Astrocyte (in vitro differentiated cells and primary cell): Measurements from ENCODE around the gene MCMBP. TPM values are rescaled to one million over a fixed set of nuclear protein-coding genes. Genes with fewer than 3 reads are reported as not detected.

Experiments used
- DNase-seq: peaks from one replicate; pipeline ENCODE4 v3.0.0-alpha.2; 2010; ENCODE audit warnings: low read depth
- FAIRE-seq: peaks from 2 replicates; lab custom pipeline; 2011; peaks lifted over from hg19 to GRCh38; lab: Jason Lieb, UNC
- H2AFZ ChIP-seq: 2 replicates; pipeline ENCODE4 v1.6.0; 2012; ENCODE audit warnings: low read depth, low read length, inconsistent platforms
- H3K27ac ChIP-seq: 2 replicates; pipeline ENCODE4 v1.5.1; 2011; ENCODE audit warnings: low read depth, low read length, inconsistent platforms
- H3K27me3 ChIP-seq: 2 replicates; pipeline ENCODE4 v1.6.0; 2011; ENCODE audit warnings: low read length, inconsistent platforms; ENCODE audit not compliant: insufficient read depth
- H3K36me3 ChIP-seq: 2 replicates; pipeline ENCODE4 v1.5.1; 2011; ENCODE audit warnings: low read length, inconsistent platforms; ENCODE audit not compliant: insufficient read depth
- H3K4me1 ChIP-seq: 2 replicates; pipeline ENCODE4 v1.5.1; 2011; ENCODE audit warnings: low read length, inconsistent platforms; ENCODE audit not compliant: insufficient read depth
- H3K4me2 ChIP-seq: 2 replicates; pipeline ENCODE4 v1.6.0; 2012; ENCODE audit warnings: low read length, inconsistent platforms
- H3K4me3 ChIP-seq: 2 replicates; pipeline ENCODE4 v1.5.1; 2011; ENCODE audit warnings: low read depth, mild to moderate bottlenecking, low read length, inconsistent platforms; ENCODE audit not compliant: insufficient read depth
- H3K79me2 ChIP-seq: 2 replicates; pipeline ENCODE4 v1.6.0; 2012; ENCODE audit warnings: mild to moderate bottlenecking, low read length, inconsistent platforms; ENCODE audit not compliant: insufficient read depth
- H3K9ac ChIP-seq: 2 replicates; pipeline ENCODE4 v1.6.0; 2012; ENCODE audit warnings: mild to moderate bottlenecking, low read length, inconsistent platforms
- H3K9me3 ChIP-seq: 2 replicates; pipeline ENCODE4 v1.5.1; 2012; ENCODE audit warnings: low read depth, mild to moderate bottlenecking, low read length, inconsistent platforms; ENCODE audit not compliant: insufficient read depth
- H4K20me1 ChIP-seq: 2 replicates; pipeline ENCODE4 v1.6.0; 2012; ENCODE audit warnings: low read length, inconsistent platforms; ENCODE audit not compliant: insufficient read depth
- H3K27ac Mint-ChIP-seq: one replicate; pipeline ENCODE4 v1.8.0; 2021; ENCODE audit warnings: mild to moderate bottlenecking, mixed read lengths; ENCODE audit not compliant: unreplicated experiment
- H3K27me3 Mint-ChIP-seq: one replicate; pipeline ENCODE4 v1.8.0; 2021; ENCODE audit warnings: low read depth, mixed read lengths; ENCODE audit not compliant: unreplicated experiment
- H3K36me3 Mint-ChIP-seq: one replicate; pipeline ENCODE4 v1.8.0; 2021; ENCODE audit warnings: low read depth, mixed read lengths; ENCODE audit not compliant: unreplicated experiment
- H3K4me1 Mint-ChIP-seq: one replicate; pipeline ENCODE4 v1.8.0; 2021; ENCODE audit warnings: low read depth, mixed read lengths; ENCODE audit not compliant: unreplicated experiment
- H3K4me3 Mint-ChIP-seq: one replicate; pipeline ENCODE4 v1.8.0; 2021; ENCODE audit warnings: mild to moderate bottlenecking, moderate library complexity, mixed read lengths; ENCODE audit not compliant: unreplicated experiment
- H3K9me3 Mint-ChIP-seq: one replicate; pipeline ENCODE4 v1.8.0; 2021; ENCODE audit warnings: mild to moderate bottlenecking, mixed read lengths; ENCODE audit not compliant: unreplicated experiment
- CTCF ChIP-seq: IDR thresholded peaks from 2 replicates; pipeline ENCODE4 v1.5.1; 2011; ENCODE audit warnings: low read depth, mild to moderate bottlenecking, inconsistent platforms, low read length, moderate library complexity; ENCODE audit not compliant: insufficient read depth
- EZH2 ChIP-seq: IDR thresholded peaks from 2 replicates; pipeline ENCODE4 v1.6.1; 2012; ENCODE audit warnings: mild to moderate bottlenecking, low read length, inconsistent platforms; ENCODE audit not compliant: insufficient read depth
- total RNA-seq: library from RNA; stranded (reverse); gene quantifications from 2 replicates; pipeline ENCODE4 v1.2.1, GENCODE V29; 2021

The MCMBP gene
- total RNA-seq, 1 donor from 2014 or later, result 40.9 TPM

DNA sequence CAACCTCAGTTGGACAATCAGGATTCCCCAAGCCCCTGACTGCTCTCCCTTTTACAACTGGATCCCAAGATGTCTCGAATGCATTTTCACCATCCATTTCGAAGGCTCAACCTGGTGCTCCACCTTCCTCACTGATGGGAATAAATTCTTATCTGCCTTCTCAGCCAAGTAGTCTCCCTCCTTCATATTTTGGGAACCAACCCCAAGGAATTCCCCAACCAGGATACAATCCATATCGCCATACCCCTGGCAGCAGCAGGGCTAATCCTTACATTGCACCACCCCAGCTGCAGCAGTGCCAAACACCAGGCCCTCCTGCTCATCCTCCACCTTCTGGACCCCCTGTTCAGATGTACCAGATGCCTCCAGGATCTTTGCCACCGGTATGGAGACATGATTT, 25.9 kb upstream of the MCMBP start:
- H3K79me2 ChIP-seq, result peaks cover 98% of the 10 kb centered on the region
- peaks cover 82% of the 10 kb centered on the region for H4K20me1 ChIP-seq
- no peak for TF ChIP-seq CTCF
- TF ChIP-seq EZH2, result no peak
- no peaks in the 10 kb centered on the region for H3K27me3 Mint-ChIP-seq
- no peaks in the 10 kb centered on the region for H3K9me3 Mint-ChIP-seq
- H3K9me3 ChIP-seq, result no peaks in the 10 kb centered on the region
- H3K4me3 Mint-ChIP-seq, result no peak overlapping the region
- peaks cover 23% of the 10 kb centered on the region for H3K36me3 ChIP-seq
- H3K9ac ChIP-seq, result no peak overlapping the region
- H3K27me3 ChIP-seq, result no peaks in the 10 kb centered on the region
- no peak overlapping the region for H3K27ac Mint-ChIP-seq
- no peak for DNase-seq
- no peak overlapping the region for H3K4me3 ChIP-seq
- H3K27ac ChIP-seq, result no peak overlapping the region
- no peak overlapping the region for H3K4me2 ChIP-seq
- no peak for FAIRE-seq
- peaks cover 10% of the 10 kb centered on the region for H3K36me3 Mint-ChIP-seq
- peaks cover 25% of the 10 kb centered on the region for H3K4me1 ChIP-seq
- H2AFZ ChIP-seq, result no peak overlapping the region
- peaks cover 22% of the 10 kb centered on the region for H3K4me1 Mint-ChIP-seq

DNA sequence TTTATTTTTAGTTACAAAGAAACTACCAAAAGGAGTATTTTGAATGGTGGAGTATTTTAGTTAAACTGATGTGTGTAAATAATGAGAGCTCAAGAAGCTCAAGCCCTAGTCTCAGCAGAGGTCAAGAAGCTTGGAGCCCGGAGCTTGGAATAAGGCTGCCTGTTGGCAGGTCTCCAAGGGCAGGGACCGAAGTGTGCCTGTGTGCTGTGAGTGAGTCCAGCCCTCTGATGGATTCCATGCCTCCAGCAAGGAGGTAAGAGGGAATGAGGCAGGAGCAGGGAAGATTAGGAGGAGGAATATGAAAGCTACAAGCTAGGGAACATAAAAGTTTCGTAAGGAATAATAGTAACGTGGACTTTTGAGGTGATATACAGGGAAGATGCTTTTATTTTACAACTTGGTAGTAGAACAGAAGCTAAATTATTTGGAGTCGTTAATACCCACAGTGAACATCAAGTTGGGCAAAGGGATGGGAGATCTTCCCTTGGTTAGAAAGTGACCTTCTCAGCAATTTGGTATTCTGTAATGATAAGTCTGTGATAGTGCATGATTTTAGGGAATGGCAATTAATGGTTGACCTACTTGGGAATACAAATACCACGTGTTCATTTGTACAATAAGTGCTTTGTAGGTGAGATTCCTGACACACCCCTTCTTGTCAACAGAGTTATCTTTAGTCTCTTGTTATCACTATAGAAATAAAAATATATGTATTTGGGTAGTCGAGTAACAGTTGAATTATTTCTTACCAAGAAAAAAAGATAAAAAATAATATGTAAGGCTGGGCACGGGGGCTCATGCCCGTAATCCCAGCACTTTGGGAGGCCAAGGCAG, 24.5 kb upstream of the MCMBP start:
- H3K79me2 ChIP-seq, result peaks cover 98% of the 10 kb centered on the region

More for the DNA sequence above, 24.5 kb upstream of the MCMBP start:
- no peak for FAIRE-seq
- Histone ChIP-seq H4K20me1 (peaks cover 70% of the 10 kb centered on the region), H3K9me3 (no peaks in the 10 kb centered on the region), H2AFZ (no peak overlapping the region), H3K4me3 (no peak overlapping the region), H3K27me3 (no peaks in the 10 kb centered on the region), H3K27ac (no peak overlapping the region), H3K4me2 (peak overlapping the region; percentile 69), H3K36me3 (peaks cover 13% of the 10 kb centered on the region), H3K4me1 (peaks cover 26% of the 10 kb centered on the region), H3K9ac (no peak overlapping the region)
- peaks cover 24% of the 10 kb centered on the region for H3K4me1 Mint-ChIP-seq
- peaks cover 7% of the 10 kb centered on the region for H3K36me3 Mint-ChIP-seq
- H3K27ac Mint-ChIP-seq, result no peak overlapping the region
- DNase-seq, result no peak
- H3K27me3 Mint-ChIP-seq, result no peaks in the 10 kb centered on the region
- H3K4me3 Mint-ChIP-seq, result no peak overlapping the region
- H3K9me3 Mint-ChIP-seq, result no peaks in the 10 kb centered on the region
- TF ChIP-seq EZH2, result no peak
- no peak for TF ChIP-seq CTCF
